Lung (tissue), 12 donors: ENCODE measurements around the gene EXOC4. TPM values are rescaled to one million over a fixed set of nuclear protein-coding genes. Genes with fewer than 3 reads are reported as not detected.

Experiments used
- ATAC-seq: fragments of 200-7000 bp; cut with Tn5 transposase; one replicate; pipeline ENCODE4 v1.9.1; 2020; ENCODE audit warnings: moderate number of reproducible peaks; ENCODE audit not compliant: insufficient read depth, low FRiP score
- DNase-seq, 3 donors: peaks; one replicate each; pipeline ENCODE4 v3.0.0-alpha.2; 2013 to 2017
- H3K27ac ChIP-seq, 2 donors: one replicate each; pipeline ENCODE4 v1.5.1; 2013; ENCODE audit warnings: mild to moderate bottlenecking in 2 of 2, moderate library complexity in 2 of 2, control low read depth in 1 of 2, inconsistent platforms in 1 of 2, low read depth in 1 of 2, low read length in 1 of 2
- H3K27me3 ChIP-seq, 3 donors: one replicate each; pipeline ENCODE4 v1.5.1; 2013; ENCODE audit warnings: low read length in 2 of 3; ENCODE audit not compliant: control insufficient read depth in 3 of 3, insufficient read depth in 3 of 3
- H3K36me3 ChIP-seq, 4 donors: one replicate each; pipeline ENCODE4 v1.5.1; 2013; ENCODE audit warnings: low read length in 4 of 4, mild to moderate bottlenecking in 1 of 4, moderate library complexity in 1 of 4; ENCODE audit not compliant: control insufficient read depth in 4 of 4, insufficient read depth in 4 of 4
- H3K4me1 ChIP-seq, 5 donors: one replicate each; pipeline ENCODE4 v1.5.1; 2013; ENCODE audit warnings: low read length in 5 of 5, mild to moderate bottlenecking in 2 of 5, moderate library complexity in 1 of 5; ENCODE audit not compliant: control insufficient read depth in 5 of 5, insufficient read depth in 5 of 5
- H3K4me3 ChIP-seq: one replicate; pipeline ENCODE4 v1.5.1; 2013; ENCODE audit warnings: mild to moderate bottlenecking, control low read depth, moderate library complexity
- H3K9ac ChIP-seq, 2 donors: one replicate each; pipeline ENCODE4 v1.5.1; 2013; ENCODE audit warnings: low read length in 2 of 2, control low read depth in 1 of 2; ENCODE audit not compliant: insufficient read depth in 1 of 2
- H3K9me3 ChIP-seq, 4 donors: one replicate each; pipeline ENCODE4 v1.5.1; 2013; ENCODE audit warnings: low read length in 3 of 4, mild to moderate bottlenecking in 1 of 4, moderate library complexity in 1 of 4; ENCODE audit not compliant: control insufficient read depth in 4 of 4, insufficient read depth in 3 of 4
- WGBS, 2 donors: extraction: QIAGEN DNeasy Blood & Tissue Kit; methylation state at CpG; one replicate each; pipeline ENCODE4 v1.1.7; 2013; 5-methylcytosine and 5-hydroxymethylcytosine counted together
- polyA plus RNA-seq, 2 donors: library from polyadenylated mRNA; stranded (reverse); fragments of 200-250 nt; gene quantifications; one replicate each; pipeline ENCODE4 v1.2.1, GENCODE V29; 2013
- total RNA-seq, 2 donors: library from RNA; depleted of rRNA in 1 of 2; stranded (reverse); fragments of >200 nt in 1 of 2; gene quantifications; one replicate each; pipeline ENCODE4 v1.2.1, GENCODE V29; 2014 to 2021
- TF ChIP-seq, protein P1 (sequence below): IDR thresholded peaks from 2 replicates; pipeline ENCODE4 v1.5.1; 2012; ENCODE audit warnings: mild to moderate bottlenecking; ENCODE audit errors: control extremely low read depth, extremely low read depth
- donor health status: control.
- donor health status: control.
- donor health status: Bipolar disorder and iron deficiency.
- donor health status: healthy.
- donor health status: DM: yes; HTN: yes; CAD: no.

The EXOC4 gene
- total and polyA plus RNA-seq, 4 donors: 10.3 to 232 (median 47.4) TPM

GRCh38 chr7:134014935-134015334 is 762.1 kb downstream of the EXOC4 start:
- Histone ChIP-seq H3K4me3 (no peak overlapping the region), H3K9me3 (no peaks in the 10 kb centered on the region), H3K27ac (no peak overlapping the region), H3K4me1 (peaks cover 0 to 4% (median 0%) of the 10 kb centered on the region in 5 donors), H3K9ac (no peak overlapping the region), H3K27me3 (no peaks in the 10 kb centered on the region), H3K36me3 (peaks cover 0 to 3% (median 0%) of the 10 kb centered on the region in 4 donors)
- DNase-seq (no peak), ATAC-seq (no peak)
- WGBS, 2 donors: 91 to 92% methylated on average over 3 of the region's 3 CpGs
- TF ChIP-seq, protein P1, sequence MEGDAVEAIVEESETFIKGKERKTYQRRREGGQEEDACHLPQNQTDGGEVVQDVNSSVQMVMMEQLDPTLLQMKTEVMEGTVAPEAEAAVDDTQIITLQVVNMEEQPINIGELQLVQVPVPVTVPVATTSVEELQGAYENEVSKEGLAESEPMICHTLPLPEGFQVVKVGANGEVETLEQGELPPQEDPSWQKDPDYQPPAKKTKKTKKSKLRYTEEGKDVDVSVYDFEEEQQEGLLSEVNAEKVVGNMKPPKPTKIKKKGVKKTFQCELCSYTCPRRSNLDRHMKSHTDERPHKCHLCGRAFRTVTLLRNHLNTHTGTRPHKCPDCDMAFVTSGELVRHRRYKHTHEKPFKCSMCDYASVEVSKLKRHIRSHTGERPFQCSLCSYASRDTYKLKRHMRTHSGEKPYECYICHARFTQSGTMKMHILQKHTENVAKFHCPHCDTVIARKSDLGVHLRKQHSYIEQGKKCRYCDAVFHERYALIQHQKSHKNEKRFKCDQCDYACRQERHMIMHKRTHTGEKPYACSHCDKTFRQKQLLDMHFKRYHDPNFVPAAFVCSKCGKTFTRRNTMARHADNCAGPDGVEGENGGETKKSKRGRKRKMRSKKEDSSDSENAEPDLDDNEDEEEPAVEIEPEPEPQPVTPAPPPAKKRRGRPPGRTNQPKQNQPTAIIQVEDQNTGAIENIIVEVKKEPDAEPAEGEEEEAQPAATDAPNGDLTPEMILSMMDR: no peak

- no peak for ATAC-seq
- 64 to 78% methylated on average over 4 of the region's 4 CpGs for WGBS, 2 donors
- peak; percentile 37 to 81 (median 71) for DNase-seq
Measured at GRCh38 chr7:134016223-134016941, 763.5 kb downstream of the EXOC4 start.

GRCh38 chr7:134016942-134017303 is 764.0 kb downstream of the EXOC4 start:
- WGBS, 2 donors: 89% methylated on average over 3 of the region's 3 CpGs

More at GRCh38 chr7:134016223-134016941, 763.5 kb downstream of the EXOC4 start:
- no peaks in the 10 kb centered on the region for H3K36me3 ChIP-seq
- no peaks in the 10 kb centered on the region for H3K9me3 ChIP-seq
- no peak overlapping the region for H3K27ac ChIP-seq
- H3K9ac ChIP-seq: no peak overlapping the region
- H3K4me3 ChIP-seq: no peak overlapping the region
- H3K4me1 ChIP-seq: peaks cover 0 to 9% (median 0%) of the 10 kb centered on the region in 5 donors
- TF ChIP-seq, protein P1: peak; percentile 46
- H3K27me3 ChIP-seq: no peaks in the 10 kb centered on the region

More at GRCh38 chr7:134016942-134017303, 764.0 kb downstream of the EXOC4 start:
- no peak overlapping the region for H3K4me3 ChIP-seq
- TF ChIP-seq, protein P1: no peak
- no peaks in the 10 kb centered on the region for H3K36me3 ChIP-seq
- H3K9me3 ChIP-seq: no peaks in the 10 kb centered on the region
- H3K9ac ChIP-seq: no peak overlapping the region
- DNase-seq: no peak
- H3K27ac ChIP-seq: no peak overlapping the region
- H3K4me1 ChIP-seq: peaks cover 0 to 15% (median 0%) of the 10 kb centered on the region in 5 donors
- ATAC-seq: no peak
- H3K27me3 ChIP-seq: no peaks in the 10 kb centered on the region
